ENCODE measurements around the gene CNOT2. TPM values are rescaled to one million over a fixed set of nuclear protein-coding genes. Genes with fewer than 3 reads are reported as not detected.

CNOT2 gene
- total RNA-seq, 3 donors from 2014 or later (not counting 1 experiment from before 2014, with no cell fraction given) = 160 to 178 (median 173) TPM

DNA sequence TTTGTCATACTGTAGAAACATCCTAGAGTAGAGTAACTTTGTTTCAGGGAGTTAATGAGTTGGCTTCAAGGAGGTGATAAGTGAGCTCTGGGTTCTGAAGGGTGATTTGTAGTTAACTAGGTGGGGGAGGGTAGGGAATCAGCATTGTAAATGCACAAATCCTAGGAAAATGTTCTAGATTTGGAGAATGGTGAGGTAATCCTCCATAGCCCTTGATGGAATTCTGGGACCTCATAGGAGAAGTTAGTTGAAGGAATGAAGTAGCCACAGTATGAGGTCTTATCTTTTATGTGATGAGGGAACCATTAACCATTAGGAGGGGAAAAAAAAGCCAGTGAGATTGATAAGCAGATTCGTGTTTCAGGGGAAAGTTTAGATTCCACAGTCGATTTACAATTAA lies 8.0 kb downstream of the CNOT2 start:
- H3K27ac Mint-ChIP-seq = peak overlapping the region; percentile 48 to 50
- TF ChIP-seq, protein P1, sequence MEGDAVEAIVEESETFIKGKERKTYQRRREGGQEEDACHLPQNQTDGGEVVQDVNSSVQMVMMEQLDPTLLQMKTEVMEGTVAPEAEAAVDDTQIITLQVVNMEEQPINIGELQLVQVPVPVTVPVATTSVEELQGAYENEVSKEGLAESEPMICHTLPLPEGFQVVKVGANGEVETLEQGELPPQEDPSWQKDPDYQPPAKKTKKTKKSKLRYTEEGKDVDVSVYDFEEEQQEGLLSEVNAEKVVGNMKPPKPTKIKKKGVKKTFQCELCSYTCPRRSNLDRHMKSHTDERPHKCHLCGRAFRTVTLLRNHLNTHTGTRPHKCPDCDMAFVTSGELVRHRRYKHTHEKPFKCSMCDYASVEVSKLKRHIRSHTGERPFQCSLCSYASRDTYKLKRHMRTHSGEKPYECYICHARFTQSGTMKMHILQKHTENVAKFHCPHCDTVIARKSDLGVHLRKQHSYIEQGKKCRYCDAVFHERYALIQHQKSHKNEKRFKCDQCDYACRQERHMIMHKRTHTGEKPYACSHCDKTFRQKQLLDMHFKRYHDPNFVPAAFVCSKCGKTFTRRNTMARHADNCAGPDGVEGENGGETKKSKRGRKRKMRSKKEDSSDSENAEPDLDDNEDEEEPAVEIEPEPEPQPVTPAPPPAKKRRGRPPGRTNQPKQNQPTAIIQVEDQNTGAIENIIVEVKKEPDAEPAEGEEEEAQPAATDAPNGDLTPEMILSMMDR (IDR thresholded peaks at IDR 0.05) = no peak
- DNase-seq (no peak), ATAC-seq (no peak)
- 100% methylated on average over 1 of the region's 2 CpGs for WGBS (ENCODE audit: insufficient coverage)
- H3K9me3 ChIP-seq (ENCODE audit: control insufficient read depth, insufficient read depth, low read length) = no peaks in the 10 kb centered on the region
- intact Hi-C loops (cut with micrococcal nuclease) = no loop called here
- peaks cover 68 to 86% of the 10 kb centered on the region in 2 donors for H3K4me1 Mint-ChIP-seq
- no peaks in the 10 kb centered on the region for H3K27me3 ChIP-seq (ENCODE audit: control insufficient read depth, insufficient read depth, low read length)
- no peak overlapping the region for H3K4me3 ChIP-seq (ENCODE audit: low read length)
- H3K27ac ChIP-seq (ENCODE audit: low read length) = no peak overlapping the region
- no peaks in the 10 kb centered on the region for H3K36me3 Mint-ChIP-seq
- no peaks in the 10 kb centered on the region for H3K9me3 Mint-ChIP-seq
- peaks cover 2% of the 10 kb centered on the region for H3K4me1 ChIP-seq (ENCODE audit: control insufficient read depth, insufficient read depth, low read length)
- H3K4me3 Mint-ChIP-seq = no peak overlapping the region
- H3K36me3 ChIP-seq (ENCODE audit: control insufficient read depth, insufficient read depth, low read length) = no peaks in the 10 kb centered on the region
- no peaks in the 10 kb centered on the region for H3K27me3 Mint-ChIP-seq (ENCODE audit: low read depth in 2 of 2)

DNA sequence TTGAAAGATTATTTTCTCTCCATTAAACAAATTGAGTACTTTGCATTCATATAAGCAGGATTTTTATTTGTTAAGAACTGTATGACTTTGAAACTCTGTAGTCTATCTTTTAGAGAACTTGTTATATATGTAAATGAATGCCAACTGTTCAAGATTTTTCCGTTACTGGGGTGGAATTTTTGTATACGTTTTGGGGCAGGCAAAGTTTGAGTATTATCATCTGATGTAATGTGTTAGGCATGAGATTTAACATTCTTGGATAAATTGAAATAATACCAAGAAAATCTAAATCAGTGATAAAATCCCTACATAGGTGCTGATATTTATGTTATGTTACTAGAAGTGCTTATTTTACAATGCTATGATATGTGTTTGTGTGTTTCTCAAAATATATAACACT lies 8.4 kb downstream of the CNOT2 start:
- no peaks in the 10 kb centered on the region for H3K27me3 Mint-ChIP-seq (ENCODE audit: low read depth in 2 of 2)
- DNase-seq (no peak), ATAC-seq (no peak)
- peaks cover 68 to 86% of the 10 kb centered on the region in 2 donors for H3K4me1 Mint-ChIP-seq
- TF ChIP-seq, protein P1 (IDR thresholded peaks at IDR 0.05) = no peak
- Histone ChIP-seq H3K9me3 (ENCODE audit: control insufficient read depth, insufficient read depth, low read length) (no peaks in the 10 kb centered on the region), H3K4me3 (ENCODE audit: low read length) (no peak overlapping the region), H3K27me3 (ENCODE audit: control insufficient read depth, insufficient read depth, low read length) (no peaks in the 10 kb centered on the region), H3K27ac (ENCODE audit: low read length) (no peak overlapping the region), H3K4me1 (ENCODE audit: control insufficient read depth, insufficient read depth, low read length) (peaks cover 2% of the 10 kb centered on the region), H3K36me3 (ENCODE audit: control insufficient read depth, insufficient read depth, low read length) (no peaks in the 10 kb centered on the region)
- H3K9me3 Mint-ChIP-seq = no peaks in the 10 kb centered on the region
- H3K36me3 Mint-ChIP-seq = no peaks in the 10 kb centered on the region
- 79% methylated on average over 2 of the region's 2 CpGs for WGBS (ENCODE audit: insufficient coverage)
- no peak overlapping the region for H3K4me3 Mint-ChIP-seq
- intact Hi-C loops (cut with micrococcal nuclease) = no loop called here
- peak overlapping the region; percentile 48 to 50 for H3K27ac Mint-ChIP-seq

DNA sequence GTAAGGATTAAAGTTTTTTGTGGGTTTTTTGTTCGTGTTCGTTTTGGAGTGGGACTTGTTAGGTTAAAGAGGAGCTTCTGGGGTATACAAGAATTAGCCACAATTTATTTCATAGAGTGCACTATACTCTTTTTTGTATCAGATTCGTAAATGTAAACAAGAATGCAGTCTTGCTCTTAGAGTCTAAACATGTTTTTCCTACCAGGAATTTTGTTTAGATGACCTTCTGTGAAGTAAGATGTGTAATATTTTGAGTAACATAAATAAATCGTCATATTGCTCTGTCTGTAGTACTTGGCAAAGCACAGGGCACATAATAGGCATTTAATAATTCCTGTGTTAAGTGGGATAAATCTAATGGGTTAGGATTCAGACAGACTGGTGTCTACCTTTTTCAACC lies 9.6 kb downstream of the CNOT2 start:
- ATAC-seq (no peak), DNase-seq (no peak)
- Mint-ChIP-seq H3K4me1 (peaks cover 62 to 80% of the 10 kb centered on the region in 2 donors), H3K4me3 (no peak overlapping the region), H3K36me3 (no peaks in the 10 kb centered on the region), H3K27me3 (ENCODE audit: low read depth in 2 of 2) (no peaks in the 10 kb centered on the region), H3K9me3 (no peaks in the 10 kb centered on the region), H3K27ac (no peak overlapping the region)
- no peaks in the 10 kb centered on the region for H3K27me3 ChIP-seq (ENCODE audit: control insufficient read depth, insufficient read depth, low read length)
- 93% methylated on average over 1 of the region's 4 CpGs for WGBS (ENCODE audit: insufficient coverage)
- H3K4me3 ChIP-seq (ENCODE audit: low read length) = no peak overlapping the region
- TF ChIP-seq, protein P1 (IDR thresholded peaks at IDR 0.05) = no peak
- intact Hi-C loops (cut with micrococcal nuclease) = no loop called here
- H3K4me1 ChIP-seq (ENCODE audit: control insufficient read depth, insufficient read depth, low read length) = no peaks in the 10 kb centered on the region
- H3K9me3 ChIP-seq (ENCODE audit: control insufficient read depth, insufficient read depth, low read length) = no peaks in the 10 kb centered on the region
- no peak overlapping the region for H3K27ac ChIP-seq (ENCODE audit: low read length)
- H3K36me3 ChIP-seq (ENCODE audit: control insufficient read depth, insufficient read depth, low read length) = no peaks in the 10 kb centered on the region

DNA sequence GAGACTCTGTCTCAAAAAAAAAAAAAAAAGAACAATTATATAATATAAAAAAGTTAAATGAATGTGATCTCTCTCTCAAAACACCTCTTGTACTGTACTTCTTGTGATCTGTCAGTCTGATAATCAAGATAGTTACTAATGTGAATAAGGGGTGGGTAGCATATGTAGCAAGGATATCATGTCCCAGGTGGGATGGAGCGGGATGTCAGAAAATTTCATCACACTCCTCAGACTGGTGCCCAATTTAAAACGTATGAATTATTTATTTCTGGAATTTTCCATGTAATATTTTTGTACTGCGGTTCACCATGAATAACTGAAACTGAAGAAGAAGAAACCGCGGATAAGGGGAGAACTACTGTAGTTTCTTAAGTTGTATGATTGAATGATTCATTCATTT lies 11.0 kb downstream of the CNOT2 start:
- peaks cover 59 to 77% of the 10 kb centered on the region in 2 donors for H3K4me1 Mint-ChIP-seq
- no peaks in the 10 kb centered on the region for H3K27me3 Mint-ChIP-seq (ENCODE audit: low read depth in 2 of 2)
- Histone ChIP-seq H3K9me3 (ENCODE audit: control insufficient read depth, insufficient read depth, low read length) (no peaks in the 10 kb centered on the region), H3K4me3 (ENCODE audit: low read length) (no peak overlapping the region), H3K4me1 (ENCODE audit: control insufficient read depth, insufficient read depth, low read length) (no peaks in the 10 kb centered on the region), H3K36me3 (ENCODE audit: control insufficient read depth, insufficient read depth, low read length) (no peaks in the 10 kb centered on the region), H3K27ac (ENCODE audit: low read length) (no peak overlapping the region), H3K27me3 (ENCODE audit: control insufficient read depth, insufficient read depth, low read length) (no peaks in the 10 kb centered on the region)
- H3K9me3 Mint-ChIP-seq = no peaks in the 10 kb centered on the region
- no peak overlapping the region for H3K4me3 Mint-ChIP-seq
- no peaks in the 10 kb centered on the region for H3K36me3 Mint-ChIP-seq
- no peak for DNase-seq
- no peak for ATAC-seq
- 95% methylated on average over 4 of the region's 5 CpGs for WGBS (ENCODE audit: insufficient coverage)
- H3K27ac Mint-ChIP-seq = peak overlapping the region in 1 of 2 donors; percentile 63
- intact Hi-C loops (cut with micrococcal nuclease) = no loop called here
- TF ChIP-seq, protein P1 (IDR thresholded peaks at IDR 0.05) = no peak
